22Rv1 (cell line): ENCODE measurements around the gene DNAH5.
"Not testable (repeated sequence)": the region's sequence is repeated elsewhere in the genome, so short reads cannot be mapped to it uniquely, and the experiment has no call there.

Source experiments
- H3K27ac ChIP-seq: fragments of 450-650 bp; 2 replicates; pipeline ENCODE4 v1.5.1; 2017
- ZFX ChIP-seq: fragments of 450-650 bp; IDR thresholded peaks from 2 replicates; pipeline ENCODE4 v1.6.1; 2017; ENCODE audit warnings: antibody characterized with exemption, borderline replicate concordance
- TF ChIP-seq, protein P1 (sequence below): fragments of 450-650 bp; IDR thresholded peaks from 2 replicates; pipeline ENCODE4 v1.5.1; 2017; ENCODE audit warnings: mild to moderate bottlenecking

Gene DNAH5

DNA sequence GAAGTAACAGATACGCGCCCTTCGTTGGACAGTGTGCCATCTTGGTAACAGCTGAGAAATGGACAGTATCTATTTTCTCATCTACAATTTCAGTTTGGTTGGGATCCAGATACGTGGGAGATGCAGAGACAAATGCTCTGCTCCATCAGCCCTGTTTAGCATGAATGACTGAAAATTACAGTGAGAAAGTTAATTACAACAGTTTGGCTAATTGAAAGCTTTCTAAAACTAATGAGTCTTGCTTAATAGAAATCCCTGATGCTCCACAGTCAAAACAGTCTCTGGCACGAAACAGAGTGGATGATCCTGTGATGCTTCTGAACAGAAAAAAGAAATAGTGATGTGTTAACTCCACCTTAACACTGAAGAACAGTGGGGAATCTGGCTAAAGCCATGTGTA lies 140.2 kb downstream of the DNAH5 start:
- TF ChIP-seq ZFX: no peak
- TF ChIP-seq, protein P1, sequence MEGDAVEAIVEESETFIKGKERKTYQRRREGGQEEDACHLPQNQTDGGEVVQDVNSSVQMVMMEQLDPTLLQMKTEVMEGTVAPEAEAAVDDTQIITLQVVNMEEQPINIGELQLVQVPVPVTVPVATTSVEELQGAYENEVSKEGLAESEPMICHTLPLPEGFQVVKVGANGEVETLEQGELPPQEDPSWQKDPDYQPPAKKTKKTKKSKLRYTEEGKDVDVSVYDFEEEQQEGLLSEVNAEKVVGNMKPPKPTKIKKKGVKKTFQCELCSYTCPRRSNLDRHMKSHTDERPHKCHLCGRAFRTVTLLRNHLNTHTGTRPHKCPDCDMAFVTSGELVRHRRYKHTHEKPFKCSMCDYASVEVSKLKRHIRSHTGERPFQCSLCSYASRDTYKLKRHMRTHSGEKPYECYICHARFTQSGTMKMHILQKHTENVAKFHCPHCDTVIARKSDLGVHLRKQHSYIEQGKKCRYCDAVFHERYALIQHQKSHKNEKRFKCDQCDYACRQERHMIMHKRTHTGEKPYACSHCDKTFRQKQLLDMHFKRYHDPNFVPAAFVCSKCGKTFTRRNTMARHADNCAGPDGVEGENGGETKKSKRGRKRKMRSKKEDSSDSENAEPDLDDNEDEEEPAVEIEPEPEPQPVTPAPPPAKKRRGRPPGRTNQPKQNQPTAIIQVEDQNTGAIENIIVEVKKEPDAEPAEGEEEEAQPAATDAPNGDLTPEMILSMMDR: no peak
- no peak overlapping the region for H3K27ac ChIP-seq

DNA sequence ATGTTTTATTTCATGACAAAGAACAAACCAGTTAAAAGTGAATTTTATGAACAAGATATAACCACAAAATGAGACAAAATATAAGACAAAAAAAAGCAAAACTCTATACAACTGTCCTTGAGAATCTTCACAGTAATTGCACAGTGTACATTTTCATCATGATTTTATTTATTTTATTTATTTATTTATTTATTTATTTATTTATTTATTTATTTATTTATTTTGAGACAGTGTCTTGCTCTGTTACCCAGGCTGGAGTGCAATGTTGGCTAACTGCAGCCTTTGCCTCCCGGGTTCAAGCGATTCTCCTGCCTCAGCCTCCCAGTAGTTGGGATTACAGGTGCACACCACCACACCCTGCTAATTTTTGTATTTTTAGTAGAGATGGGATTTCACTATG lies 145.9 kb downstream of the DNAH5 start:
- H3K27ac ChIP-seq: not testable (repeated sequence)

DNA sequence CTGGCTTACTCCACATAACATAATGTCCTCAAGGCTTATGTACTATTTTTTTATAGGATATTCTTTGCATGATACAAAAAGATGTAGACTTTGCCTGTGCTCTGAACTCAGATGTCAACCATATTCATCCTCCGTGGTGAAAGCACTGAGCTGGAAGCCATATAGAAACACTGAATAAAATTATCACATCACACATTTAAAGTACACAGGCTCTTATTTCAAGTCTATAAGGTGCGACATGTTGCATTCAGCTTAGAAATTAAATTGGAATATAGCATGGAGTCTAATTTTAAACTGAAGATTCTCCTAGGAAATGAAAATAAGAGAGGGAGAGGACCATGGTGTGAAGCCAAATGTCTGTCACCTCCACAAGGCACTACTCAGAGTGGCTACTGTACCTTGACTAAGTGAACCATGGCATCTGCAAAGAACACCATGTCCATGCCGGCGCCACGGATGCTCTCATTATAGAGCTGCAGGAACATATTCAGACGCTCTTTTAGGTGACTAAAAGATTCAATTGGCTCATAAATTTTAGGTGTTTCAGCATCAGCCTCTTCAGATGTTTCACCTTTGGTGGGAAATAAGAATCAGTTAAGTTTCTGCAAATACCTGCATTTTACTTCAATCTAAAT lies 158.6 kb downstream of the DNAH5 start:
- TF ChIP-seq, protein P1: no peak
- TF ChIP-seq ZFX: no peak
- H3K27ac ChIP-seq: no peak overlapping the region

DNA sequence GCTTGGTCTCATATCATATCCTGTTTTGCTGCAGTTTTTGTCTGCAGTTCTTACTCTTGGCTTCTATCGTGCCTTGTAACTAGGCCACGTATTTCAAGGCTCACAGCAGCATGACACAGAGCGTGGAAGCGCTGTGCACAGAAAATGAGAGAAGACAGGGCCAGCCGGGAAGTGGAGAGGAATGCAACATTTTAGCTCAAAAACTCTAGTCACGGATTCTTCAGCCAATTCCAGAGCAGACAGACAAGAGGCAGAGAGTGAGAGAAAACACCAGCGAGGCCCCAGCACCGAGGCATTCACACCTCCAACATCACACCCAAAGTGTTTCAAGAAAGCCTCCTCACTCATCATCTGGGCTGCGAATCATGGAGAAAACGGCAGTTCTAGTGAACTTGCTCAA lies 160.8 kb downstream of the DNAH5 start:
- H3K27ac ChIP-seq: no peak overlapping the region
- TF ChIP-seq, protein P1: no peak
- TF ChIP-seq ZFX: no peak

DNA sequence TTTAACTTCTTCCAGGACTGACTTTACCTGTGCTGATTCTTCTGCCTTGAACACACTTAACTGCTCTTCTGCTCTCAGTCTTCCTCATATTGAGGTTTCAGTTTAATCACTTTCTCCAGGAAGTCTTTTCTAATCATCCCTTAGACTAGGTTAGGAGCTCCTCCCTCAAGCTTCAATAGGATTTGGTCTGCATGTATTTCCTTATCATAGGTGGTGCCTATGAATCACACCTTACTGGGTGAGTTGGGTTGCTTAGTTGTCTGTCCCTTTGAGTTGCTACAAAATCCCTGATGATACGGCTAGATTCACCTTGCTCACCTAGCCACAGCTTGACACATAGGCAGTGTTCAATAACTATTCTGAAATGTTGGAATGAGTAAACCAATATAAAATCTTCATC lies 164.4 kb downstream of the DNAH5 start:
- TF ChIP-seq ZFX: no peak
- TF ChIP-seq, protein P1: no peak
- H3K27ac ChIP-seq: no peak overlapping the region

DNA sequence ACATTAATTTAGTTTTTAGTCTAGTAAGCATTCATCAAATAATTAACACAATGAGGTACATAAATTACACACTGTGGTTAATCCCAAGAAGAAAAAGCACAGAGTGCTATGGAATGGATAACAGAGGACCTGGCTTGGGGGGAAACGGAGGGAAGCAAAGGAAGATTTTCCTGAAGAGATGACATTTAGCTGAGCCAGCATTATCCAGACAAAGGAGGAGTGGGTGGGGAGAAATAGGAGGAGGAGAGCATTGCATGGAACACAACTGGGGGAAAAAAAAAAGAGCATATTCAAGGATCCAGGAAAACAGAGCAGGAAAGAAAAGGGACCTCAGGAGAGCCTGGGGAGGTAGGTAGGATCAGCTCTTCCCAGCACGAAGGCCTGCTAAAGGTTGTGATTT lies 170.8 kb downstream of the DNAH5 start:
- H3K27ac ChIP-seq: no peak overlapping the region
- TF ChIP-seq, protein P1: no peak
- no peak for TF ChIP-seq ZFX

DNA sequence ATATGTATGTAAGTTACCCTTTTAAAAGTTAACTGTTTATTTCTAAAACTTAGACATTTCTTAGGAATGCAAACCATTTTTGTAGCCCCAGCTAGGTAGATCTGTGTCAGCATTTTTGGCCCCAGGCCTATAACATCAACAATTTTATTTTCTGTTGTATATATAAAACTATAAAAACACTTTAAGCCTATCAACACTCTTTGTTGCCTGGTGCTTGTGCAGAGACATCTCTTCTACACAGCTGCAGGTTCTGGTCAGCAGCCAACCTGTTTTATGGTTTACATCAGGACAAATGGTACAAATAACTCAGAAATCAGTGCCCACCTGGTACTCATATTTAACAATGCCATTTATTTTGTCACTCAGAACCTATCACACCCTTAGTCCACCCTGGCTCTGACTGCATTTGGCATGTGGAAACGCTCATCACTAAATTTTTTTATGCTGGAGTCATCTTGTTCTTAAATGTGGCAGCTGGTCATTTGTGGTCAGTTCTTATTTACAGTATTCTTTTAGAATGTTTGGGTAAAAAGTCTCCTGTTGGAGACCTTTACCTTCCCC lies 173.4 kb downstream of the DNAH5 start:
- no peak overlapping the region for H3K27ac ChIP-seq
- TF ChIP-seq, protein P1: no peak
- TF ChIP-seq ZFX: no peak

DNA sequence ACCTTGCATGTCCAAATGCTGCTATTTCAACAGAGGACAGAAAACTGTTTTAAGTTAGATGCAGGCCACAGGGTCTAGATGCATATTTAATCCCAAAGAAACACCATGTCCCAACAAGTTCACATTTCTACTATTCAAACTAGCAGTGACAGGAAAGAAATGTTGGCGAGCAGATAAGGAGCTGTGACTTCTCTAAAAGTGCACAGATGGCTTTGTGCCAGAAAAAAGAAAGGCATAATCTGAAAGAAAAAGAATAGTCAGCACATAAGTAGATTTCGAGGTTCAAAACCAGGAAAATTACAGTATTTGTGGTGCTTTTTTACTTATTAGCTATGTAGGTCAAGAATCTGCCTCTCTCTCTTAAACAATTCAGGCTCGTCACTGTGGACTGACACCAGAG lies 178.3 kb downstream of the DNAH5 start:
- H3K27ac ChIP-seq: no peak overlapping the region
- TF ChIP-seq, protein P1: no peak
- no peak for TF ChIP-seq ZFX
